Endothelial cell of hepatic sinusoid (primary cell): ENCODE measurements around the gene GPT2.

Experiments used
- in situ Hi-C: cut with HindIII; loops from 2 replicates; pipeline ENCODE4 v1.10.0; 2017; ENCODE audit warnings: low sequenced_read_pairs

The GPT2 gene, protein sequence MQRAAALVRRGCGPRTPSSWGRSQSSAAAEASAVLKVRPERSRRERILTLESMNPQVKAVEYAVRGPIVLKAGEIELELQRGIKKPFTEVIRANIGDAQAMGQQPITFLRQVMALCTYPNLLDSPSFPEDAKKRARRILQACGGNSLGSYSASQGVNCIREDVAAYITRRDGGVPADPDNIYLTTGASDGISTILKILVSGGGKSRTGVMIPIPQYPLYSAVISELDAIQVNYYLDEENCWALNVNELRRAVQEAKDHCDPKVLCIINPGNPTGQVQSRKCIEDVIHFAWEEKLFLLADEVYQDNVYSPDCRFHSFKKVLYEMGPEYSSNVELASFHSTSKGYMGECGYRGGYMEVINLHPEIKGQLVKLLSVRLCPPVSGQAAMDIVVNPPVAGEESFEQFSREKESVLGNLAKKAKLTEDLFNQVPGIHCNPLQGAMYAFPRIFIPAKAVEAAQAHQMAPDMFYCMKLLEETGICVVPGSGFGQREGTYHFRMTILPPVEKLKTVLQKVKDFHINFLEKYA

DNA sequence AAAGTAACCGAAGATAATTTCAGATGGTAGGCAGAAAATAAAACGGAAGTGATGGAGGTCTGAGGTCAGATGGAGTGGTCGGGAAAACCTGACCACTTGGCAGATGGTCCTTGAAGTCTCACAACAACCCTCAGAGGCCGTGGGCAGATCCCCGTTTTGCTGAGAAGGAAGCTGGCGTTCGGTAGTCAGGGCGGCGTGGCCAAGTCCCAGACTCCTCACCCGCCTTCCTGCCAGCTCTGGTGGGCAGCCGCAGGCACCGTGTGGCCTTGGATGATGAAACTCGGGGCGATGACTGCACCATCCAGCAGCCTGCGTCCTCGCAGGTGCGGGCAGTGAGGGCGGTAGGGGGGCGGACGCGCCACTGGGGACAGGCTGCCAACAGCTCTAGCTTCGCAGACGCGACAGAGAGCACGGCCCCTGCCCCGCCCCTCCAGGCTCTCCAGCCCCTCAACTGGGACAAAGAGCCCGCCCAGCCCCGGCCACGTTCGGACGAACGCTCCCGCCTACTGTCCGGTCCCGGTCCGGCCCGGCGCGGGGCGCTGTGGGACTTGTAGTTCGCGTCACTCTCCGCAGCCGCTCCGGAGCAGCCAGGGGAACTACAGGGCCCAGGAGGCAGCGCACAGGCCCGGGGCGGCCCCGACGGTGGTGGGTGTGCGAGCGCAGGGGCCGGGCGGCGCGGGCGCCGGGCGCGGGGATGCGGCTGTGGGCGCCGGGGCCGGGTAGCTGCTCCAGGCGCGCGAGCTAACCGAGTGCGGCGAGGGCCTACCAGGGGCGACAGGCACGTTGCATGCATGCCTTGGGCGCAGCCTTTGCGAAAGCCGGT, at the start of gene GPT2:
TSS of gene GPT2 (plus strand) at position 673 of the 823 bp plus-strand sequence. CDS start 354 bp downstream, outside the sequence.
- in situ Hi-C loops = no loop called here

DNA sequence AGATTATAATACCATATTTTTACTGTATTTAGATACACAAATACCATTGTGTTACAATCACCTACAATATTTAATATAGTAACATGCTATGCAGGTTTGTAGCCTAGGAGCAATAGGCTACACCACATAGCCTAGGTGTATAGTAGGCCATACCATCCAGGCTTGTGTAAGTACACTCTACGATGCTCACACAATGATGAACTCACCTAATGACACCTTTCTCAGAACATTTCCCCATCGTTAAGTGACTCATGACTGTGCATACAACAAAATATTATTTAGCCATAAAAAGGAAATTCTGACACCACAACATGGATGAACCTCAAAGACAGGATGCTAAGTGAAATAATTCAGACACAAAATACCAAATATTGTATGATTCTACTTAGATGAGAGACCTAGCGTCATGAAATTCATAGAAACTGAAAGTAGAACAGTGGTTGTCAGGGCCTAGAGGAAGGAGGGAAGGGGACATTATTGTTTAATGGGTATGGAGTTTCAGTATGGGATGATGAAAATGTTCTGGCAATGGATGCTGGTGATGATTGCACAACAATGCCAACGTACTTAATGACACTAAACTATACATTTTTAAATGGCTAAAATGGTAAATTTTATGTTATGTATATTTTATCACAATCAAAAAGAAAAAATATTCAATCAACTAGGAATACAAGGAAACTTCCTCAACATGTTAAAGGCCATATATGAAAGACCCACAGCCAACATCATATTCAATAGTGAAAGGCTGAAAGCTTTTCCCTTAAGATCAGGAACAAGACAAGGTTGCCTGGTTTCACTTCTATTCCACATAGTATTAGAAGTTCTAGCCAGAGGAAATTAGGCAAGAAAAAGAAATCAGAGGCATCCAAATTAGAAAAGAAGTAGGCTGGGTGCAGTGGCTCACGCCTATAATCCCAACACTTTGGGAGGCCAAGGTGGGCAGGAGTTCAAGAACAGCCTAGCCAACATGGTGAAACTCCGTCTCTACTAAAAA, 47.3 kb upstream of the GPT2 start:
- in situ Hi-C loops = loop anchor here (5.0 kb wide), 1 partner anchor 105 kb away; no protein-coding TSS in a partner anchor

DNA sequence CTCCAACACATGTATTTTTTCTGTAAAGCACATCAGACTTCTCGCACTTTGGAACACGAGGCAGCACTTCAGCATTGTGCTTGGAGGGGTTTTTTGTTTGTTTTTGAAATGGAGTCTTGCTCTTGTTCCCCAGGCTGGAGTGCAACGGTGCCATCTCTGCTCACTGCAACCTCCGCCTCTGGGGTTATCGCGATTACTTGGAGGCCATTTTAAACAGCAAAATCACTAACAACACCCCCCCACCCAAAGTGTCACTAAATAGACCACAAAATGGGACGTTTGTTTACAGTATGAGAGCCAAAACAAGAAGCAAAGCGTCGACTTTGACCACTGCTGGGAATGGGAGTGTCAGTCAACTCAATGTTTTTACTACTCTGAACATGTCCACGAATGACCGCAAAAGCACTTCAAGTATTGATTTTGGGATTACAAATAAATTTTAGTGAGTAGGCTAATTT, 44.1 kb upstream of the GPT2 start:
- in situ Hi-C loops = loop anchor here (5.0 kb wide), 1 partner anchor 102 kb away; no protein-coding TSS in a partner anchor

DNA sequence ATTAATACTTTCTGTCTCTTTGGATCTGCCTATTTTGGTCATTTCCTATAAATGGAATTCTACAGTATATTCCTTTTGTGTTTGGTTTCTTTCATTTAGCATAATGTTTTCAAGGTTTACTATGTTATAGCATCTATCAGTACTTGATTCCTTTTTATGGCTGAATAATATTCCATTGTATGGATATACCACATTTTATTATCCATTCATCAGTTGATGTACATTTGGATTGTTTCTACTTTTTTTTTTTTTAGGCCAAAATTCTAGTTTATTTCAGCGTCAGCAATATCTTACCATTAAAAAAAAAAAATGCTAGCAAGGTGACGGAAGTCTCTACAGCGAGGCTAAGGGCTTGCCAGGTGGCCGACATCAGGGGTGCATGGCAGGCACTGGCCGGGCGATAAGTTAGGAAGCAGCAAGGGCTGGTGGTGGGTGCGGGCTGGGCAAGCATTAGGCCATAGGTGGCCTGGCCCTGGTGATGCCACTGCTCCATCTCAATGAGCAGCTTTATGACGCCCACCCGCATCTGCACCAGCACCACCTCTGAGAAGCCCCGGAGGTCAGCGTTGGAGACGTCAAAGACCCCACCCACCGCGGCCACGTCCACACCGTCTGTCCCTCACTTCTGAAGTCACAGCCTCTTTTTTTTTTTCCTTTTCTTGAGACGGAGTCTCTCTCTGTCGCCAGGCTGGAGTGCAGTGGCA, 41.8 kb upstream of the GPT2 start:
- in situ Hi-C loops = no loop called here

DNA sequence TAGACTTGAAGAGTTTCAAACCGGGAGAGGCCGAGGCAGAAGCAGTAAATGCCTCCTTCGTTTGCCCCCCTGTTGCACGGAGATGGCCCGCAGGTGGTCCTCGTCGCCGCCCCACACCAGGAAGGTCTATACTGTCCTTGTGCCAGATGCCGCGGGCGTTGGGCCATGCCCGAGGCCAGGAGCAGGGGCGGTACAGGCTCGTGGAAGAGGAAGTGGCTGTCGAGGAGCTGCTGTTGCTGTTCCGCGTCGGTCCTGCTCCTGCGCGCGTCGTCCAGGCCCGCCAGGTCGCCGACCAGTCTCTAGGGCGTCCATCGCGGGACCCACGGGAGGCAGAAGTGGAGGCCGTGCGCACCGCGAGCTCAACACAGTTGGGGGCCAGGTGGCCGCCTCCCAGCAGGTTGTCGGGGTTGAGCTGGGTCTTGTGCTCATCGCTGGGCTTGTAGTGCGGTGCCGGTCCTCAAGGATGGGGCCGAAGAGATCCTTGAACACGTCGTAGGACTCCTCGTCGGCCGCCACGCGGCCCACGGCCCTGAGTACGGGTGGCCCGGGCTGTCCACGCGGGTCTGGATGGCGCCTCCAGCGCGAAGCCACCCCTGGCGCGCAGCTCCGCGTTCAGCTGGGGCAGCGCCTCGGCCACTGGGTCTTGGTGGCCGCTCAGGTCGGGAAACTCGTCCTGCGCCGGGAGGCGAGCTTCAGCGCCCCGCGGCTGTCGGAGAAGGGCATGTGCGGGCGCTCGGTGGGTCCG, 40.1 kb upstream of the GPT2 start:
- in situ Hi-C loops = no loop called here

DNA sequence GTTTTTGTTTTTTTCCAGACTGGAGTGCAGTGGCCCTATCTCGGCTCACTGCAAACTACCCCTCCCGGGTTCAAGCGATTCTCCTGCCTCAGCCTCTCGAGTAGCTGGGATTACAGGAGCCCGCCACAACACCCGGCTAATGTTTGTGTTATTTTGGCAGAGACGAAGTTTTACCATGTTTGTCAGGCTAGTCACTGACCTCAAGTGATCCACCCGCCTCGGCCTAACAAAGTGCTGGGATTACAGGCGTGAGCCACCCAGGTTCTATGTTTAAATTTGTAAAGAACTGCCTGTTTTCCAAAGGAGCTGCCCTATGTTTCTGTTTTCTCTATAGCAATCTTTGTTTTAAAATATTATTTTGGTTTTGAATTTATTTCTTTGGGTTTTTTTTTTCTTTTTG, 39.4 kb upstream of the GPT2 start:
- in situ Hi-C loops = no loop called here

DNA sequence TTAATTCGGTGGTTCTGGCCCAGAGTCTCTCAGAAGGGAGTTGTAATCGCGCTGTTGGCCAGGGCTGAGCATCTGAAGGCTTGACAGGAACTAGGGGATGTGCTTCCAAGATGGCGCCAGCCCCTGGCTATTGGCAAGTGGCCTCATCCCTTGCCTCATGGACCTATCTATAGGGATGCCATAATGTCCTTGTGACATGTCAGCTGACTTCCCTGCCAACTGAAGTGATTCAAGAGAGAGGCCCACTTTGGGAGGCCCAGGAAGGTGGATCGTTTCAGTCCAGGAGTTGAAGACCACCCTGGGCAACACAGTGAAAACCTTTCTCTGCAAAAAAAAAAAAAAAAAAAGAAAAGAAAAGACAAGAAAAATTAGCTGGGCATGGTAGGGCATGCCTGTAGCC, 38.2 kb upstream of the GPT2 start:
- in situ Hi-C loops = no loop called here

DNA sequence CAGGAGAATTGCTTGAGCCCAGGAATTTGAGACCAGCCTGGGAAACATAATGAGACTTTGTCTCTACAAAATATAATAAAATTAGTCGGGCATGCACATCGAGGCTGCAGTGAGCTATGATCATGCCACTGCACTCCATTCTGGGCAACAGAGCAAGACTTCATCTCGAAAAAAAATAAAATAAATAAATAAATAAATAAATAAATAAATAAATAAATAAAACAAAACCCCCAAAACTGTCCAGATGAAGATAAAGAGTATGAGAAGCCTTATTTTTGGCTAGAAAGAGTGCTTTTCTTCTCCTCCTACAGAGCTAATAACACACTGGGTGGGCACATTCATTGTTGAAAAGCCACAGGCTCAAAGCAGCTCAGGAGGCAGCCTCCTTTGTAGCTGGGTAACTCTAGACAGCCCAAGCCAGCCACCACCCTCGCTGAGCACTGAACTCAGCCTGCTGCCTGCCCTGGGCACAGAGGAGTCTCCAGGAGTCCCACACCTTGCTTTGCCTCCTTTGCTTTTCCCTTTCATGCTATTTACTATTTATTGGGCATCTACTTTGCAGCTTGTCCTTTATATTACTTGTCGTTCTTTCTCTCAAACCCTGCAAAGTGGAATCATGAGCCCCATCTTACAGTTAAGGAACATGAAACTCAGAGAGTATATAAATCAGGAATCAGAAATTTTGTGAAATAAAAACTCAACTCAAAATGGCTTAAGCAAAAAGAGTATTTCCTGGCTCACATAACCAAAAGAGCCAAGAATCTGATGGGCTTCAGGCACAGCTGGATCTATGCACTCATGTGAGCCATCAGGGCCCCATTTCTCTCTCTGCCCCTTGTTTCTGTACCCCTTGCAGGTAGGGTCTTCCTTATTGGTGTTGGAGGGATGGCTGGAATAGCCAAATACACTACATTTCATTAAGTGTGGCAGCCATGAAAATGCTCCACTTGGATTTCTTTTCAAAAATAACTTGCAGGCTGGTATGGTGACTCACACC, 35.1 kb upstream of the GPT2 start:
- in situ Hi-C loops = no loop called here

DNA sequence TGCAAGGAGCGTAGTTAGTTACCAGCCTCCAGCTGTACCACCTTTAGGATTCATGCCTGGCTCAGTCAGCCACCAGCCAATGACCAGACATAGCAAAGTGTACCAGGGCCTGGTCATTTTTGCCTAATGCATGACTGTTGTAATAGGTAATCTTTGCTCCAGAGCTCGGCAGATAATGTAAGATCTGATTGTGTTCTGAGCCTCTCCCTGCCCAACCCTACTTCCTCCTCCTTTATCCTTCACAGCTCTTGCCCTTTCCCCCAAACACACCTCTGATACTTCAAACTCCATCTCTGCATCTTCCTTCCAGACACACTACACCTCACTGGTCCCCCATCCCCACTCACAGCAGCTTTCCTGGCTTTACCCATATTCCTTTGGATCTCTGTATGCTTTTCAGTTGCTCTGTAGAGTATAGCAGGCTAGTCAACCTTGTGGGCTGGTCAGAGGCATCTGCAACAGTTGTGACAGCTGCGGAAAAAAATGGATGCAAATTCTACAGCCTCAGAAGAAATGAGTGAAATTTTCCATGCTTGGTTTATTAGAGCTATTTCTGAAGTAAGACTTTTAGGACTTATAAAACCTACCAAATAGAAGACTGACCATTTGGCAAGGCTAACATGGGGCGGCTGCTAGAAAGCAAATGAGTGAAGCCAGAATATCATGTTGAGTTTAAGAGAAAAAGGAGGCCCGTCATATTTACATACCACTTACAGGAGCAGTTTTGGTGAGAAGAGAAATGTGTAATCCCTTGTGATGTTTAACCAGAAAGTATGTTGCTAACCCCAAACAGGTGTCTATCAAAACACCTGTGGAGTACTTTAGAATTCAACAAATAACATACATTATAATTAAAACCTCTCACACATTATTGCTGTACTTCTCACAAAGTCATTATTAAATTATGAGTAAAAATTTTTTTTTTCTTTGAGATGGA, 33.3 kb upstream of the GPT2 start:
- in situ Hi-C loops = no loop called here

DNA sequence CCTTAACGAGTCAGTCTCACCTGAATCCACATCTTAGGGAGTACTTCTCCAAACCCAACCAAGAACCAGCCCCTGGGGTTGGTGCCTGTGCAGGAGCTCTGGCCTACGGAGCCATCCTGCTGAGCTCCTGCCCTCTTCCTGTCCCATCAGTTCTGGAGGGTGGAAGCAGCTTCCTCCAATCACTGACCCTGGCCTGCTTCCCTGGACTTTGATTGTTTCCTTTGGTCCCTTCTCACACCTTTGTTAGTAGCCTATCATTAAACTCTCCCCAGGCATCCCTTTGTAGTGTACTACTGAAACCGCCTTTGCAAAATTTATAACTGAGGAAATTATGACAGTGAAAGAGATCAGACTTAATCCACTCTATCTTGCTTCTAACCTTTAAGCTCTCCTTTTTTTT, 32.0 kb upstream of the GPT2 start:
- in situ Hi-C loops = no loop called here

DNA sequence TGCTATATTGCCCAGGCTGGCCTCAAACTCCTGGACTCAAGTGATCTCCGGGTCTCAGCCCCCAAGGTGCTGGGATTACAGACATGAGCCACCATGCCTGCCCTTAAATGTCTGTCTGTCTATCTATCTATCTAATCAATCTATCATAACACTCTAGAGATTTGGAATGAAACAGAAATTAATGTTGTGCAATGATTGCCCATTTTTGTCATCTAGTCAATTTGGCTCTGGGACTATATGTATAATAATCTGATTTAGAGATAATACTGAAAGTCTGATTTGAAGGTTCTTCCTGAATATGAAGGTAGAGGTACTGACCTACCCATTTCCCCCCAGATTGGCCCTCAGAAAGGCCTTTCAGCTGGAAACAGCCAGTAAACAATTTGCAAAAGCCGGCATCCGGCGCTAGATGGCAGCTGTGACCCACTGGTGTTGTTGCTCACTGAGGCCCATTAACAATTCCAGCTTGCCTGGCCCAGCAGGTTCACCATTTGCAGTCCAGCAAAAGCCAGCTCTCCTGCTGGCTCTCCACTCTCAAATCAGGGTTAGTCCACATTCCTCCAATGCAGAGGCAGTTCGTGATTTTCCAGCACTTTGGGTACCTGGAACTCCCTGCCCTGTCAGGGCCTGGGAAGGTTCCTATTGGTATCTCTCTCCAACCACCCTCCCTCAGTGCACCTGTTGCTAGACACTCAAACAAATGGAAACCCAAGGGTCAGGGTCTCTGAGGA, 30.3 kb upstream of the GPT2 start:
- in situ Hi-C loops = no loop called here

DNA sequence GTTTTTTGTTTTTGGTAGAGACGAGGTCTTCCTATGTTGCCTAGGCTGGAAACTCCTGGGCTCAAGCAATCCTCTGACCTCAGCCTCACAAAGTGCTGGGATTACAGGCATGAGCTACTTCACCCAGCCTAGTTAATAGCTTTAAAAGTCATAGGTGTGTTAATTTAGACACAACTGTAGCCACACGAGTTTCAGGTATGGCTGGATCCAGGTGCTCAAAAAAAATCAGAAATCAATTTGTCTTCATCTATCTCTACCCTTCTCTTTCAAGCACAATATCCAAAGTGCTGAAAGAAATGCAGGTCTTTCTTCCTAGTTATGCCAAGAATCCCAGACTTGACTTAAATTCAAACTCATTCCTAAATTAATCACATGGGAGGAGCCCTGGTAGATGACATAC, 29.3 kb upstream of the GPT2 start:
- in situ Hi-C loops = no loop called here

DNA sequence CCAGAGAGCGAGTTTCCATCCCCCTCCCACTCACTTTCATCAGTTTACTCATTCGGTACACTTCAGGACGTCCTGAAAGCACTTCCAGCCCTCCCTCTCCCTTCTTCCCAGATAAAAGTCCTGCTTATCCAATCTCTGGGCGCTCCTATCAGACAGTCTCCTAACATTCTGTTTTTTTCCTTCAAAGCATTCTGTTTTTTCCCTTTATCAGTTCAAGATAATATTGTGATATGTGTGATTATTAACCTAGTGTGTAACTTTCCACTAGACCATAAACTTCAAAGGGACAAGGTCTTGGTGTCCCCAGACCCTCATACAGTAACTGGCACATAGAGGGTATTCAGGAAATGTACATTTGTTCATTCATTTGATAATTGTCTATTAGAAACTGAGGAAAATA, 28.8 kb upstream of the GPT2 start:
- in situ Hi-C loops = no loop called here

DNA sequence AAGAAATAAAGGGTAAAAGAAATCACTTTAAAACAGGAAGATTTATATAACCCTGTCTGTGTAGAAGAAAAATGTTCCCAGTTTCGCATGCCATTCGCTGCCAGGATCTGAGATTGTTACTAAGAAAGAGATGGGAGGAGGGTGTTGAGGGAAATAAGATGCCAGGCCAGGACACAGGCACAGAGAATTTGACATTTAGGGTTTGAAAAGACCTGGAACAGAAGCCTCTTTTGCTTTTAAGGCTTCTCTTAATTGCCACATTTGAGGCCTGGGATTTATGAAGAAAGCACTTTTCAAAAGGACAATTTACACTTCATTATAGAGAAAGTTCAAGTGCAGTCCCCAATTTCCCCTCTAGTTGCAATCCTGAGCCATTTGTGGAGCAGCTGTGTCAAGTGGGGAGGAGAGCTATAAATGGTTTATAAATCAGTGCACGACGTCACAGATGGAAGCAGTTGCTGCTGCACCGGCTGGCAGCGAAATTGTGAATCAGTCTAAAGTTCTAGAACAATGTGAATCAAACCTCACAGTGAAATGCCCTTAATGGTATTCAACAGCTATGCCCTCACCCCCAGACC, 26.7 kb upstream of the GPT2 start:
- in situ Hi-C loops = no loop called here

DNA sequence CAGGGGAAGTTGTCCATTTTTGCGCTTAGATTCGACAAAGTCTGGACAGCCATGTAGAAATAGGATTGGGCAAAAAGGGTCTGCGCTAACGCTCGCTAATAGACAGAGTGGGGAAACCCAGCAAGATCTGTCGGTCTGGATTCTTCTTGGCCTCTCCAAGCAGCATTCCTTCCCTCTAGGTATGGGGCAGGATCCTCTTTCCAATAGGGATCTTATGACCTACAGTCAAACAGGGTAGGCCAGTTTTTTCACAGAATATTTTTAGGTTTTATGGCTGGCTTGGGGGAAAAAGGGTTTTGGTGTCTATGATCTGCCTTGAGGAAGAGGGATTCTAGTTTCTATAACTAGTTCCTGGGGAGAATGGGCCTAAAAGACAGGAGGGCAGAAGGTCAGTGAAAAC, 26.0 kb upstream of the GPT2 start:
- in situ Hi-C loops = no loop called here

DNA sequence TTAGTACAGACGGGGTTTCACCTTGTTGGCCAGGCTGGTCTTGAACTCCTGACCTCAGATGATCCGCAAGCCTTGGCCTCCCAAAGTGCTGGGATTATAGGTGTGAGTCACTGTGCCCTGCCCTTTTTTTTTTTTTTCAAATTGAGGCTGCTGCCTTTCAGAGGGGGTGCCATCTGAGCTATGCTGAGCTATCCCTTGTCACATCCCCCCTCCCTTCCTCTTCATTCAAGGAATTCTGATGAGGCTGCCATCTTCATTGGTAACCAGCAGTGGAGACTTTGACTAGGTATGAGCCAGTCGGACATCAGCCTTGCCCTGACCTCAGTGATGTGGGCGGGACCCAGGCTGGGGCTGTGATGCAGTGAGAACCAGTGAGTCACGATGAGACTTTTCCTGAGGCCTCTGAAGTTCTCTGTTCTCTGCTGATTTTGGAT, 24.4 kb upstream of the GPT2 start:
- in situ Hi-C loops = no loop called here
